NCI-H2196 treated with DMSO at 0.1 percent for 48 hours (cell line): ENCODE results near the gene CMSS1.

Source experiments
- DNase-seq: peaks from one replicate; lab custom pipeline; 2025; ENCODE audit not compliant: unreplicated experiment; lab: John Stamatoyannopoulos, UW

The CMSS1 gene

GRCh38 chr3:99817437-99818240 lies at the start of gene CMSS1:
Gene CMSS1, plus strand, starts transcription at chr3:99817862.
- DNase-seq: peak; percentile 92

- DNase-seq: no peak
Observed at GRCh38 chr3:99768126-99768525, 49.5 kb upstream of the CMSS1 start.

GRCh38 chr3:99768808-99769501 lies 48.7 kb upstream of the CMSS1 start:
- no peak for DNase-seq

GRCh38 chr3:99772171-99772570 lies 45.5 kb upstream of the CMSS1 start:
- no peak for DNase-seq

- DNase-seq: no peak
Observed at GRCh38 chr3:99772671-99773070, 45.0 kb upstream of the CMSS1 start.

- no peak for DNase-seq
Observed at GRCh38 chr3:99774467-99774866, 43.2 kb upstream of the CMSS1 start.

- DNase-seq: no peak
Observed at GRCh38 chr3:99776516-99777209, 41.0 kb upstream of the CMSS1 start.

- DNase-seq: no peak
Observed at GRCh38 chr3:99777210-99777549, 40.5 kb upstream of the CMSS1 start.

- DNase-seq: no peak
Observed at GRCh38 chr3:99777708-99778107, 40.0 kb upstream of the CMSS1 start.

- DNase-seq: no peak
Observed at GRCh38 chr3:99780749-99781148, 36.9 kb upstream of the CMSS1 start.

GRCh38 chr3:99781761-99782160 lies 35.9 kb upstream of the CMSS1 start:
- DNase-seq: no peak

GRCh38 chr3:99783011-99783573 lies 34.6 kb upstream of the CMSS1 start:
- no peak for DNase-seq

- no peak for DNase-seq
Observed at GRCh38 chr3:99789011-99789721, 28.5 kb upstream of the CMSS1 start.

- DNase-seq: no peak
Observed at GRCh38 chr3:99794485-99794884, 23.2 kb upstream of the CMSS1 start.

- no peak for DNase-seq
Observed at GRCh38 chr3:99795573-99795972, 22.1 kb upstream of the CMSS1 start.

- DNase-seq: no peak
Observed at GRCh38 chr3:99799422-99799821, 18.2 kb upstream of the CMSS1 start.

GRCh38 chr3:99803297-99803696 lies 14.4 kb upstream of the CMSS1 start:
- DNase-seq: no peak

GRCh38 chr3:99805160-99805559 lies 12.5 kb upstream of the CMSS1 start:
- DNase-seq: no peak

GRCh38 chr3:99808163-99808794 lies 9.4 kb upstream of the CMSS1 start:
- peak; percentile 82 for DNase-seq

GRCh38 chr3:99809565-99809964 lies 8.1 kb upstream of the CMSS1 start:
- DNase-seq: no peak

- DNase-seq: no peak
Observed at GRCh38 chr3:99810403-99810802, 7.3 kb upstream of the CMSS1 start.
